ENCODE results near the gene TTLL11.
"Not testable (repeated sequence)": the region's sequence is repeated elsewhere in the genome, so short reads cannot be mapped to it uniquely, and the experiment has no call there.

TTLL11 gene

DNA sequence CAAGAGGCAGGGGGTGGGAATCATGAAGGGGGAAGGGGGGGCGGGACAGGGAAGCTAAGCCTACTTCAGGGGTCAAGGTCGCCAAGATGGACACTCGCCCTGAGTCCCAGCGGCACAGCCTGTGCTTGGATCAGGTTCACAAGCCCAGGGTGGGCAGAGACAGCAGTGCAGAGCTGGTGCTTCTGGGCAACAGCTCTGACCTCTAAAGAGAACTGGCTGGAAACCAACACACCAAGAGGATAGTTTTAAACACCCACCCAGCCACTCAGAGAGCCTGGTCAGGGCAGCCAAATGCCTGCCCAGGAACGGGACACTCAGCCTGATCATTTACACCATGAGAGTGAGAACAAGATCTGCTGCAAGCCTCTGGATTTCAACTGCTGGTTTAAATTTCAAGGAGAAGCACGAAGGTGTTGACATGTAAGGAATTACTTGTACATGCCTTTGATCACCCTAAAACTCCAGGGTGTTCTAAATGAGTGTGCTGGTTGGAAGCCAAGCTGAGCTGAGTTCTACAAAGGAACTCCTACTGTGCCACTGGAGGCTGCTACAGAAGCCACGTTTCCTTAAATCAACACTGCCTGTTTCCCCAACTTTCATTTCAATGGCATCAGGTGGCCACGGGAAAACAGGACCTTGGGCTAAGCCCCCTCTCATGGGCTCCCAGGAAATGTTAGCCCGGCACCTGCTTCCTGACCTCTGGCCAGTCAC lies 91.5 kb downstream of the TTLL11 start:
- DNase-seq (ENCODE audit: low read depth), result no peak

DNA sequence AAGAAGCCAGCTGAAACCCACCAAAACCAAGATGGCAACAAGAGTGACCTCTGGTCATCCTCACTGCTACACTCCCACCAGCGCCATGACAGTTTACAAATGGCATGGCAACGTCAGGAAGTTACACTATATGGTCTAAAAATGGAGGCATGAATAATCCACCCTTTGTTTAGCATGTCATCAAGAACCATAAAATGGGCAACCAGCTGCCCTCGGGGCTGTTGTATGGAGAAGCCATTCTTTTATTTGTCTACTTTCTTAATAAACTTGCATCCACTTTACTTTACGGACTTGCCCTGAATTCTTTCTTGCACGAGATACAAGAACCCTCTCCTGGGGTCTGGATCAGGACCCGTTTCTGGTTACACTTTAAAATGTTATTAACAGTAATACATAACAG lies 92.6 kb downstream of the TTLL11 start:
- not testable (repeated sequence) for DNase-seq (ENCODE audit: low read depth)

DNA sequence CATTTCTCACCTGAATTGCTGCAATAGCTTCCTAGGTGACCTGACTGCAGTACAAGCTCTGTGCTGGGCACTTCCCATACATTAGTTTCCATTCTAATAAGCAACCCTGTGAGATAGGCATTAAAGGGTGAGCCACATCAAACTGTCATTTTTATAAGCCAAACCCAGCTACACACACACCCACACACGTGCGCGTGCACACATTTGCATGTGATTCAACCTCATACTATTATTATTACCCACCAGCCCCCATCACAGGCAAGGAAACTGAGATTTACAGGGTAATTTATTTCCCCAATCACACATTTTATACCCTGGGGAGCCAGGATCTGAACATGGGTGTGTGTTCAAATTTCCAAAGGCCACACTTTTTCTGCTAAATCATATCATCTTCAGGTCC lies 93.6 kb downstream of the TTLL11 start:
- DNase-seq (ENCODE audit: low read depth), result no peak

DNA sequence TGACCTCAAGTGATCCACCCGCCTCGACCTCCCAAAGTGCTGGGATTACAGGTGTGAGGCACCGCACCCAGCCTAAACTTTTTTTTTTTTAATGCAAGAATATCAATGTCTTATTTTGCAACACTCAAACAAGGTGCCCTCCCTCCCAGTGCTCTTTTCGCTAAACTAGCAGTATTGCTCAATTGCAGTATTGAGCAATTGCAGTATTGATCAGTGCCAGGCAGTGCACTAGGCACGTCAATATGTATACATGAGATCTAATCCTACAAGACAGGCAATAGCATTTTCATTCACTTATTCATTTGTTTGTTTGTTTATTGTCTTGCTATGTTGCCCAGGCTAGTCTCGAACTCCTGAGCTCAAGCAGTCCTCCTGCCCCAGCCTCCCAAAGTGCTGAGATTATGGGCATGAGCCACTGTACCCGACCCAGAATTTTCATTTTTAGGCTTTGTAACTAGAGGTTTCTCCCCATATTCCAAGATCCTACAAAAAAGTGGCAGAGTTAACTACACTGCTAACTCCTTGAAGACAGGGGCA lies 94.5 kb downstream of the TTLL11 start:
- DNase-seq (ENCODE audit: low read depth), result no peak

DNA sequence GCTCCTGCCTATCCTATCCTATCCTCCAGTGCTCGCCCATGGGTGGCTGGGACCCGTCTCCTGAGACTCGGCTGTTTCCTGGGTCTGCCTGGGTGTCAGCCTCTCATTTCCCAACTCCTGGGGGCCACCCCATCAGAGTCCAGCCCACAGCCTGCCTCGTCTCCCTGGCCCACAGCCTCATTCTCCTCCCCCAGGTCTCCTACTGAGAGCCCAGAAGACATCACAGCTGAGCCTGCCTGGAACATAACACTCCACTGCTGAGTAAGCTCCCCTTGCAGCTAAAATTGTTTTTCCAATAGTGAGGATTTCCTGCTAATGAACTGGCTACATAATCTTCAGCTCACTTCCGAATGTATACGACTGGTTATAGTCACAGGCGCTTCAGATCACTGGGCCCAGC lies 95.3 kb downstream of the TTLL11 start:
- no peak for DNase-seq (ENCODE audit: low read depth)

DNA sequence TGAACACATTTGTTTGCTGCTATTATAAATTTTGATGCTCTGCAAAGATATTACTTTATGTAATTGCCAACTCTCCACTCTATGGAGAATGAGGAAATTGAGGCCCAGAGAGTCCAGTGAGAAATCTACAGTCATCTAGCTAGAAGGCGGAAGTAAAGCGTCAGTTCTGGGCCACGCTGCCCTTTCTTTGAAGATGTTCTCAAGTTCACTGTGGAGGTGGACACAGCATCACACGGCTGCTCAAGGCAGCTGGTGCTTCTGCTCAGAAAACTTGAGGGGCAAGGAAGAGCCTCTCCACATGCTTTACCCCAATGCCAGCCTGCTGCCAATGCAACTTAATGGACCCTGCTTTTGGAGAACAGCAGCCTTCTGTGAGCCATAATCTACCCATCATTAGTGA lies 96.3 kb downstream of the TTLL11 start:
- DNase-seq (ENCODE audit: low read depth), result no peak

DNA sequence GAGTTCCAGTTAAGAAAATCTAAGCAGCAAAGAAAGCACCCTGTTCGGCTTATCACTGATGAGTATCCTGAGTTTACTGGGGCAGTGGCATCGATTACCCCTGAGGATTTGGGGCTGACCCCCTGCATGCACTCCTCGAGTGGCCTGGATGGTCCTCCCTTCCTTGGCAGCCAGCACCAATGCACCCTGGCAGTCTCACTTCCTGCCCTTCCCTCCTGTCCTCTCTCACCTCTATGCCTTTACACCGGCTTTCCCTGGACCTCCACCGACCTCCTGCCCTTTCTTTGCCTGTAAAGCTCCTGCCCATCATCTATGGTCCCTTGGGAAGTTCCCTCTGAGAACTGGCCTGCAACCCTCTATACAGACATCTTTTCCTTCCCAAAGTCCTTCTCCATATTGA lies 97.1 kb downstream of the TTLL11 start:
- no peak for DNase-seq (ENCODE audit: low read depth)

DNA sequence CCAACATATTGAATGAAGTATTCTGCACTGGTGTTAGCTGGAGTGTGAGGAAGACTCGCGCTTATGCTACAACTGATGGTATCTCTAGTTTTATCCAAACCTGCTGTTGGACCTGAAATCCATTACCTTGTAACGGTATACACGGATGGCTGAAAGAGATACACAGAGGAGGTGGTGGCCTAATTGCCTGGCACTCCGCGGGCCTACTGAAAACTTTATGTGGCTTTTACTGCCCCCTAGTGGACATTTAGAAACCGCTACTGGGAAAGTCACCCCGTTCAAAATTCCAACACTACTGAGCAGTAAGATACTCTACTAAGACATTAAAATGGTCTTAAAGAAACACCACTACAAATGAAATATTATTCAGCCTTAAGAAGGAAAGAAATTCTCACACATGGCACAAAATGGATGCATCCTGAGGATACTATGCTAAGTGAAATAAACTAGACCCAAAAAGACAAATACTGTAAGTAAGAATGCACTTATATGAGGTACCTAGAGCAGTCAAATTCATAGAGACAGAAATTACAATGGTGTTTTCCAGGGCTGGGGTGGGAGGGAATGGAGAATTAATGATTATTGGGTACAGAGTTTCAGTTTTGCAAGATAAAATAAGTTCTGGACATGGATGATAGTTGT lies 100.4 kb downstream of the TTLL11 start:
- DNase-seq (ENCODE audit: low read depth), result peak; percentile 3

DNA sequence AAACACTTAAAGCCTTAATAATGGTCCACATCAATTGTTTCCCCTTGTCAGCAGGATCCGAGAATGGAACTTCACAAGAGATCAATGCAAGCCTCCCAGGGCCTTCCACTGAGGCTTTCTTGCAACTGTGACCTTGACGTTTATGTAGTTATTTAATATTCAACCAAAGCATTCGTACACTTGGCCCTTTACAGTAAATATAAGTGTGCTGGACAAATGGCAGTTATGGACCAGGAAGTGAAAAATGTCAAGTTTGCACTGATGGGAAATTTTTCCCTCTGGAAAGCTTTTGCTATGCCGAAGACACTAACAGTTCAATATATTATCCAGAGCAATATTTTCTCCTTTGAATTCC lies 101.8 kb downstream of the TTLL11 start:
- no peak for DNase-seq (ENCODE audit: low read depth)

DNA sequence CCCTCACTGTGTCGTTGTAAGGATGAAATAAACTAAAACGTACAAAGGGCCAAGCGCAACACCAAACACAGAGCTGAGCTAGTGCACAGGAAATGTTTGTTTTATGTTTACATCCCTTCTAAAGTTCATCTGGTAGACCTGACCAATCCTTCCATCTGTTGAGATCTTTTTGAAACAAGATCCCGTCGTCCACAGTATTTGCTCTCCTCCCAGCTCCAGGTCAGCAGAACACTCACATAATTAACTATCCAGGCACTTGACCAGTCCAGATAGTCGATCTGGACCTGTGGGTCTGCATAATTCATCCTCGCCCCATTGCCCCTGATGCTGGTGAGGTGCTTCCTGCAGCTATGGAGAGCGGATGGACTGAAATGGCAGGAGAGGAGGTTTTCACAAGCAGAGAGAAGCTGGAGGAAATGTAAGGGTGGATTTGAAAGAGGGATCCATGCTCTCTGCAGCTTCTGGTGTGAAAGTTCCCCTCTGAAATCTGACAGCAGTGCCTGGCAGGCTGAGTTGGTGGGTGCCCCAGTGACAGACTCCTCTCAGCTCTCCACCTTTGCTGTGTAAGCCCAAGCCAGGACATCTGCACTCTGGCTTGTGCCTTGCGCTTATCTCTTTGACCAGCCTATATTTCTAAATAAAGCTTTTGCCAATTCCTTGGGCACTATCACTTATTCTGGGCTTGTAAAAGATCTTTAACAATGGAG lies 102.4 kb downstream of the TTLL11 start:
- DNase-seq (ENCODE audit: low read depth), result no peak

DNA sequence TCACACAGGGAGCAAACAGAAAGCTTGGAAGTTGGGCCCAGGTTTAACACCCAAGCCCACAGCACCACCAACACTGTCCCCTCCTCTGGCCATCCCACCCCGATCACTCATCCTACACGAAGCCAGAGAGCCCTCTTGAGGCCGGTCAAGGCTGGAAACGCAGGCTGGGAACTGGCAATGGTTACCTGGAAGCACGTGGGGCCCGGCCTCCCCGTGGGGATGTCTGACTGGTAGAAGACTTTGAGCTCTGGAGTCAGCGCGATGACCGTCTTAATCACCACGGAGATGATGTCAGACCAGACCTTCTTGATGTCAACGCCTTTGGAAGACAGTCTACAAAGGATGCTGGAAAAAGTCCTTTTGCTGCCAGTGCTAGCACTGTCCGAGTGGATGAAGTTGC lies 104.1 kb downstream of the TTLL11 start:
- DNase-seq (ENCODE audit: low read depth), result no peak

DNA sequence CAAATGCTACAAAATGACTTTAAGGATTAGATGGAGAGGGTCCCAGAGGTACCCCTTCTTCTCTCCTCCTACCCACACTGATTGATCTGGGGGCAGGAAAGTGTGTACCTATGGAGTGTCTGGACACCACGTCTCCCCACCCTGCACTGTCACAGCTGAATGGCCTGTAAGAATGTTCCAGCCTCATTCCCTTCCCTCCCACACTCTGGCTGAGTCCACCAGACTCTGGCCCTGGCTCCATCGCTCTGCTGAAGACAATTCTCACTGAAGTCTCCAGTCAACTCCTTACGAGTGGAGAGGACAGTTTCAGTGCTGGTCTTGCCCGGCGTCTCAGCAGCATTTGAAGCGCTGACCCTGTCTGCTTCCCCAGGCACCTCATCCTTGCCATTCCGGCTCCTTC lies 105.8 kb downstream of the TTLL11 start:
- DNase-seq (ENCODE audit: low read depth), result no peak

DNA sequence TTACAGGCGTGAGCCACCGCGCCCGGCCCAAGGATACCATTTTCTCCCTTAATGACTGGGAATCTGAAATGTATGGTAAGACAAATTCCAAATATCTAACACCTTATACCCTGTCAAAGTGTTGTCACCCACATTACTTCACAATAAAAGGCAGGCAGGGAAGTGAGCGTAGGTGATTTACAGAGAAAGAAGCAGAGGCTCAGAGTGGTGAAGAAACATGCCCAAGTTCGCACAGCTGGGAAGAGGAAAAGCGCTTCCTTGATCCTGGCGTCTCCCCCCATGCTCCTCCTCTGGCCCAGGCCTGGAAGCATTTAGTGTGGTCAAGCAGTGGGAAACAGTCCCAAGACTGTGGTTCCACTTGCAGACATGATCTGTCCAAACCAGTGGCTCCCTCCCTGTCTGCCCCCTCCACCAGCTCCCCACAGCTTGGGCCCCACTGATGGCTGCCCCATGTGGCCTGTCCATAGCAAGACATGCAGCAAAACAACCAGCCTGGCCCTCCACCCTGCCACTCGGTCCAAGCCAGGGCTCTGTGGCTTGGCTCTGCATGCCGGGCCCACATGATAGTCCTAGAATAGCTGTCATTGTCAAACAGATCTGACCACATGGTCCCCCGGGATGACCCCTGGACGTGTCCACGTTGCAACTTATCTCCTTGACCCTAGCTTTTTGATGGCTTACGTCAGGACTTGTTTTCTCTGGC lies 107.2 kb downstream of the TTLL11 start:
- DNase-seq (ENCODE audit: low read depth), result no peak

DNA sequence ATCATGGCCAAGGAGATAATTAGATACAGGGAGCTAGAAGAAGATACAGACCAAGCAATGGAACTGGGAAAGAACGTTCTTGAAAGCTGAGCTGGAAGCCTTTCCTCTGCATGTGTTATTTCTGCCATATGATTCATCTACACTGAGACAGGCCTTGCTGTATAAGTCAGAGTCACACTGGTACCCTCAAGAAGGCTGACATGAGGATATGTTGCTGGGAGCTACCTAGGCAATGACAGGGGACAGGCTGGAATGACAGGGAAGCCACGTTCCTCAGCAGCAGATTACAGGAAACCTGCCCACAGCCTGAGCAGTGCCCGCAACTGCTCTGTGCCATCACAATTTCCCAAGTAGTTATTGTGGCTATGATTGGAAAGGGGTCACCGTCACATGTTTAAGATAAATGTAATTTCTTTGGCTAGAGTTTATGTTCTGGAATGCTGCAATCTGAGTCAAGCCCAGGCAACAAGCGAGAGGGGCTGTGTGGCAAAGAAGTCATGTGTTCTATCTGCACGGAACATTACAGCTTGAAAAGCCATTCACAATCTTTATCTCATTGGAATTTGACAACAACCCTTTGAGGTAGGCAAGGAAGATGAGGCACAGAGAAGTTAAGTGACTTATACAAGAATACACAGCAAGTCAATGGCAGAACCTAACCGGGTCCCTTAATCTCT lies 108.2 kb downstream of the TTLL11 start:
- DNase-seq (ENCODE audit: low read depth), result no peak

DNA sequence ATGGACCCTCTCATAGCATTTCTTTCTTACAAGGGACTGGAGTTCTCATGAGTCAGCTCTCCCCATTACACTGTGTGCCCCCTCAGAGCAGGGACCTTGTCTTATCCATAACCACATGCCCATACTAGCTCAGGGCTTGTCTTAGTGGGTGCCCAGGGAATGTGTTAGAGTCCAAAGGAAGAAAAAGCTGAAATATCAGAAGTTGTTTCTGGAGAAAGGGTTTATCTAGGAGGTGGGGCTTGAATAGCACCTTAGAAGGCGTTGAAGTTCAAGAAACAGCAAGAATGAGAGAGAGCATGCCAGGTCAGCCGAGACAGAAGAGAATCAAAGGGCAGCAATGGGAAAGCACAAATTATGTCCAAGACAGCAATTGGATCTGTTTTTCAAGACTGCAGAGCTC lies 109.4 kb downstream of the TTLL11 start:
- DNase-seq (ENCODE audit: low read depth), result no peak

DNA sequence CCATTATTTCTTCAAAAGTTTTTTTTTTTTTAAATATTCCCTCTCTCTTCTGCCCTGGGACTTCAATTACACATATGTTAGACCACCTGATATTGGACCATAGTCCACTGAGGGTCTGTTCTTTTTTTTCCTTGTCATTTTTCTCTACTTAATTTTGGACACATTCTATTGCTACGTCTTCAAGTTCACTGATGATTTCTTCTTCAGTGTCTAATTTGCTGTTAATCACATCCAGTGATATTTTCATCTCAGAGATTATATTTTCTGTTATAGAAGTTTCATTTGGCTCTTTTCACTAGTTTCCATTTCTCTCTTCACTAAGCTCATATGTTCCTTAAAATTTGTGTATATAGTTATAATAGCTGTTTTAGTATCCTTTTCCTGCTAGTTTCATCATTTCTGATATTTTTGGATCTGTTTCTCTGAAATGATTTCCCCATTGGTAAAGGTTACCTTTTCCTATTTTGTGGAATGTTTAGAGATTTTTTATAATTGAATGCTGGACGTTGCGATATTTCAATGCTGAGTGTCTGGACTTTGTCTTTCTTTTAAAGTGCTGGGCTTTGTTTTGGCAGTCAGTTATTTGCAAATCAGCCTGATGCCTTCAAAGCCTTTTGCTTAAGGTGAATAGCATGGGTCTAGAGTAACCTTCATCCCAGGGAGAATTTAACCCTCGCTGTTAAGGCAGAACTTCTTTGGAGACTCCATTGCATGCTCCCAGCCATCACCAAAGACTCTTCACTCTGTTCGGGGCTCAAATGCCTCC lies 111.8 kb downstream of the TTLL11 start:
- no peak for DNase-seq (ENCODE audit: low read depth)

DNA sequence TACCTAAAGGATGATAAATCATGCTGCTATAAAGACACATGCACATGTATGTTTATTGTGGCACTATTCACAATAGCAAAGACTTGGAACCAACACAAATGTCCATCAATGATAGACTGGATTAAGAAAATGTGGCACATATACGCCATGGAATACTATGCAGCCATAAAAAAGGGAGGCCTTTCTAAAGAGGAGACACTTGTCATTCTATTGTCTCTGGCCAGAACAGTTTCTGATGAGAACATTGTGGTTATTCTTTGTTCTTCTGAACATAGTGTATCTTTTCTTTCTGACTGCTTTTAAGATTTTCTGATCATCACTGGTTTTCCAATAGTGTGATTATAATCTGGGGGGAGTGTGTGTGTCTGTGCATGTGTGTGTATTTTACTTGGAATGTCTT lies 112.4 kb downstream of the TTLL11 start:
- not testable (repeated sequence) for DNase-seq (ENCODE audit: low read depth)

DNA sequence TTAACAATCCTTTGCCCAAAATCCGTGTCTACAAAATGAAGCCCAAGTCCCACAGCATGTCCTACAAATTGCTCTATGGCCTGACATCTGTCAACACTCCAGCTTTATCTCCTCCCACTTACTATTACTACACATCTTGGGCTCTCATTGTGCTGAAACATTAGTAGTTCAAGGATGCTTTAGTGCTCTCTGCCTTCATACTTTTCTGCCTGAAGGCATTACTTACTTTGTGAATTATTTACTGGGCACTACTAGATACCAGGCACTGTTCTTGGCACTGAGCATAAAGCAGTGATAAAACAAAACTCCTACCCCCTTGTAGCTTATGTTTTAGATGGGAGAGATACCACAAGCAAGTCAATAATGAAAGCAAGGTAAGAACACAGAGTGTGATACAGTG lies 113.4 kb downstream of the TTLL11 start:
- DNase-seq (ENCODE audit: low read depth), result no peak

DNA sequence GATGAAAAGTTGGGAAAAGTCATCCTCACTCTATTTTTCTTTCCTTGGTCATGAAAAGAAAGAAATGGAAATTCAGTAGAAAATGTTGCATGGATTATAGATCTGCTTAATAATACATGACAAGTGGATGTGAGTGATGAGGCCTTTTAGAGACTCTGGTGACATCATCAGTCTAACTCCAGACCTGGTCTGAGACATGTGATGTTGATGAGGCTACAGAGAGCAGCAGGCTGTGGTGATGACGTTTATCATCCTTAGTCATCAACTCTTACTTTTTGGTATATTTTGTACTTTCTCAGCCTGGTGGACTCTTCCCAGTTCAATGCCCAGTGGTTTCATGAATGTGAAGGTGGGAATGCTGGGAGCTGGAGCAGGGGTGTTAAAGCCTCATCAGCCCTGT lies 116.4 kb downstream of the TTLL11 start:
- DNase-seq (ENCODE audit: low read depth), result no peak

DNA sequence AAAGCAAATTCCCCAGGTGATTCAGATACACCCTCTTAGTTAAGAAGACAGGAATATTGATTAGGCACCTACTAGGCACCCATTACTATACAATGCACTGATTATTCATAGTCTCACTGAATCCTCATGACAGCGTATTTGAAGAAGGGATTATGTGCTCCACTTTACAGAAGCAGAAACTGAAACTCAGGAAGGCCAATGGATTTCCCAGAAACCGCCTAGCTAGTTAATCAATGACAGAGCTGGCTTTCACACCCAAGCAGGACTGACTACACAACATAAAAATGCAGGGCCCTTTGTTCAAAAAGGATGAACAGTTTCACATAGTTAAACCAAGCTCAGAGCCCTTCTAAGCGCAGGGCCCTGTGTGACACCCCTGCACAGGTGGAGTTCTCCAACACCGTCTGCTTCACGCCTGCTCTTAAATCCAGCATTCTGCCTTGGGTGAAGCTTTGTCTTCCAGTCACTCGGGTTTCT lies 117.3 kb downstream of the TTLL11 start:
- no peak for DNase-seq (ENCODE audit: low read depth)

DNA sequence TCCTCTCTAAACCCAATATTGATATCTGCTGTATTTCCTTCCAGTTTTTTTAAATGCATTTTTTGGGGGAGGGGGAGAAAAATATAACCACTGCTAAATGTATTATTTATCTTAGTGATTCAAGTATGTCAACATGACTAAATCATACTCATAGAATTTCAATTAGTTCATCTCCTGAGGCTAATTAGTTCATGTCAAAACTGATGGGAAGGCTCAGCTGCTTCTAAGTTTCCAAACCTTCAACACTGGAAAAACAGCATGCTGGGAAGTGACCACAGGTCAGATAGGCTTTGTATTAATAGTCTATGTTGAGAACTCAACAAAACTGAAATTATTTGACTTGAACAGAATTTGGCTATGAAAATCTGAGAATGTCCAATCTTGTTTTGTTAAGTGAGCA lies 118.7 kb downstream of the TTLL11 start:
- DNase-seq (ENCODE audit: low read depth), result no peak

Measured in activated T-cell treated with anti-CD3 and anti-CD28 coated beads for 1 hour (primary cell).